Progenitor cell of endocrine pancreas (in vitro differentiated cells): ENCODE results near the gene RNF150. TPM values are rescaled to one million over a fixed set of nuclear protein-coding genes. Genes with fewer than 3 reads are reported as not detected.
"Not testable (repeated sequence)": the region's sequence is repeated elsewhere in the genome, so short reads cannot be mapped to it uniquely, and the experiment has no call there.

Experiments used
- DNase-seq: peaks from one replicate; pipeline ENCODE4 v3.0.0; 2021; ENCODE audit warnings: low spot score; ENCODE audit not compliant: unreplicated experiment
- H3K27ac Mint-ChIP-seq: 2 replicates; pipeline ENCODE4 v1.8.0; 2021; ENCODE audit warnings: mild to moderate bottlenecking, moderate library complexity, mixed read lengths
- H3K27me3 Mint-ChIP-seq: 2 replicates; pipeline ENCODE4 v1.8.0; 2021; ENCODE audit warnings: mixed read lengths
- H3K36me3 Mint-ChIP-seq: 2 replicates; pipeline ENCODE4 v1.8.0; 2022; ENCODE audit warnings: mixed read lengths; ENCODE audit not compliant: insufficient read depth
- H3K4me1 Mint-ChIP-seq: 2 replicates; pipeline ENCODE4 v1.8.0; 2021; ENCODE audit warnings: low read depth, mixed read lengths
- H3K4me3 Mint-ChIP-seq: 2 replicates; pipeline ENCODE4 v1.8.0; 2021; ENCODE audit warnings: low read depth, mild to moderate bottlenecking, moderate library complexity, mixed read lengths
- H3K9me3 Mint-ChIP-seq: 2 replicates; pipeline ENCODE4 v1.8.0; 2021; ENCODE audit warnings: low read depth, mixed read lengths
- CTCF ChIP-seq: fragments of 200-600 bp; sonication (generic); IDR thresholded peaks from one replicate; pipeline ENCODE4 v1.5.0; 2021; ENCODE audit warnings: antibody characterized with exemption, mild to moderate bottlenecking; ENCODE audit not compliant: unreplicated experiment
- total RNA-seq: library from RNA; stranded (reverse); gene quantifications from 2 replicates; pipeline ENCODE4 v1.2.1, GENCODE V29; 2021

Gene RNF150
- total RNA-seq, 1 donor from 2014 or later: 23.1 TPM

- no peak for TF ChIP-seq CTCF
- Mint-ChIP-seq H3K9me3 (peaks cover 15% of the 10 kb centered on the region), H3K27me3 (no peaks in the 10 kb centered on the region)
Measured at GRCh38 chr4:141054446-141054845, 78.8 kb downstream of the RNF150 start.

GRCh38 chr4:141050999-141051398, 82.3 kb downstream of the RNF150 start:
- not testable (repeated sequence) for H3K27me3 Mint-ChIP-seq, DNase-seq, H3K4me1 Mint-ChIP-seq, H3K4me3 Mint-ChIP-seq, H3K27ac Mint-ChIP-seq
- peaks cover 22% of the 10 kb centered on the region for H3K36me3 Mint-ChIP-seq
- peaks cover 19% of the 10 kb centered on the region for H3K9me3 Mint-ChIP-seq

More at GRCh38 chr4:141054446-141054845, 78.8 kb downstream of the RNF150 start:
- H3K4me3 Mint-ChIP-seq: no peak overlapping the region
- no peak overlapping the region for H3K27ac Mint-ChIP-seq
- no peak for DNase-seq
- peaks cover 18% of the 10 kb centered on the region for H3K36me3 Mint-ChIP-seq
- no peaks in the 10 kb centered on the region for H3K4me1 Mint-ChIP-seq

GRCh38 chr4:141047228-141047884, 85.9 kb downstream of the RNF150 start:
- H3K27me3 Mint-ChIP-seq: no peaks in the 10 kb centered on the region
- H3K4me3 Mint-ChIP-seq: no peak overlapping the region
- H3K4me1 Mint-ChIP-seq: peaks cover 4% of the 10 kb centered on the region
- peaks cover 19% of the 10 kb centered on the region for H3K9me3 Mint-ChIP-seq
- H3K36me3 Mint-ChIP-seq: peaks cover 22% of the 10 kb centered on the region
- H3K27ac Mint-ChIP-seq: no peak overlapping the region
- no peak for TF ChIP-seq CTCF
- DNase-seq: no peak

- Mint-ChIP-seq H3K4me3 (no peak overlapping the region), H3K36me3 (peaks cover 14% of the 10 kb centered on the region), H3K9me3 (peaks cover 10% of the 10 kb centered on the region), H3K4me1 (peaks cover 11% of the 10 kb centered on the region), H3K27ac (no peak overlapping the region), H3K27me3 (no peaks in the 10 kb centered on the region)
- no peak for TF ChIP-seq CTCF
- no peak for DNase-seq
Measured at GRCh38 chr4:141046255-141046654, 87.0 kb downstream of the RNF150 start.

- no peak overlapping the region for H3K27ac Mint-ChIP-seq
- no peak overlapping the region for H3K4me3 Mint-ChIP-seq
Measured at GRCh38 chr4:141045848-141046247, 87.4 kb downstream of the RNF150 start.

More at GRCh38 chr4:141045848-141046247, 87.4 kb downstream of the RNF150 start:
- Mint-ChIP-seq H3K4me1 (peaks cover 14% of the 10 kb centered on the region), H3K36me3 (peaks cover 10% of the 10 kb centered on the region), H3K9me3 (peaks cover 9% of the 10 kb centered on the region), H3K27me3 (no peaks in the 10 kb centered on the region)
- TF ChIP-seq CTCF: no peak
- no peak for DNase-seq
